Sigmoid colon (tissue), 7 donors: ENCODE measurements around the gene RNF166. TPM values are rescaled to one million over a fixed set of nuclear protein-coding genes. Genes with fewer than 3 reads are reported as not detected.
A peak's percentile ranks its signal among the peaks of the same experiment; 100 is the strongest.

ENCODE experiments used
- DNase-seq: peaks from one replicate; pipeline ENCODE4 v3.0.0-alpha.2; 2019
- H3K27ac ChIP-seq, 4 donors: fragments of 200-600 bp; sonication (generic); one replicate each; pipeline ENCODE4 v1.5.1; 2016 to 2019; ENCODE audit warnings: mild to moderate bottlenecking in 1 of 4
- H3K27me3 ChIP-seq, 3 donors: fragments of 200-600 bp; sonication (generic); one replicate each; pipeline ENCODE4 v1.5.1; 2019; ENCODE audit warnings: mild to moderate bottlenecking in 1 of 3
- H3K36me3 ChIP-seq, 4 donors: fragments of 200-600 bp; sonication (generic); one replicate each; pipeline ENCODE4 v1.5.1; 2016 to 2019
- H3K4me1 ChIP-seq, 4 donors: fragments of 200-600 bp; sonication (generic); one replicate each; pipeline ENCODE4 v1.5.1; 2017 to 2019
- H3K4me3 ChIP-seq, 4 donors: fragments of 200-600 bp; sonication (generic); one replicate each; pipeline ENCODE4 v1.5.1; 2017 to 2019; ENCODE audit warnings: mild to moderate bottlenecking in 2 of 4, moderate library complexity in 1 of 4
- H3K9me3 ChIP-seq, 4 donors: fragments of 200-600 bp in 3 of 4; sonication (generic) in 3 of 4; one replicate each; pipeline versions ENCODE4 v1.5.1 to v1.6.1; 2013 to 2019
- CTCF ChIP-seq, 4 experiments: fragments of 450-650 bp in 3 of 4; fragments of 200-600 bp in 1 of 4; IDR thresholded peaks; one replicate each; pipeline ENCODE4 v1.5.1; 2016 to 2019; ENCODE audit warnings: antibody characterized with exemption in 4 of 4, mild to moderate bottlenecking in 3 of 4, moderate library complexity in 2 of 4
- EP300 ChIP-seq, 4 donors: sonication (generic); formaldehyde crosslinking; IDR thresholded peaks; one replicate each; pipeline ENCODE4 v1.6.1; 2017; ENCODE audit warnings: antibody characterized with exemption in 4 of 4
- POLR2A ChIP-seq, 2 donors: fragments of 450-650 bp; IDR thresholded peaks; one replicate each; pipeline ENCODE4 v1.6.1; 2016; ENCODE audit warnings: antibody characterized with exemption in 2 of 2, mild to moderate bottlenecking in 2 of 2, moderate library complexity in 2 of 2
- POLR2AphosphoS5 ChIP-seq, 4 donors: sonication (generic); formaldehyde crosslinking; IDR thresholded peaks; one replicate each; pipeline ENCODE4 v1.6.1; 2017; ENCODE audit warnings: antibody characterized with exemption in 4 of 4
- WGBS, 2 donors: extraction: QIAGEN DNeasy Blood & Tissue Kit; methylation state at CpG; one replicate each; pipeline ENCODE4 v1.1.7; 2013; 5-methylcytosine and 5-hydroxymethylcytosine counted together
- intact Hi-C: fragments of 100-400 bp; cut with DNase I; formaldehyde crosslinking; loops from one replicate; pipeline ENCODE4 v1.15.1; 2023
- polyA plus RNA-seq, 3 donors: library from polyadenylated mRNA; stranded (reverse); fragments of 200-250 nt; gene quantifications; one replicate each; pipeline ENCODE4 v1.2.3, GENCODE V29; 2013
- total RNA-seq, 4 donors: library from RNA; depleted of rRNA; stranded (reverse); fragments of >200 nt; gene quantifications; one replicate each; pipeline ENCODE4 v1.1.0, GENCODE V29; 2016
- donor health status: healthy with polysubstance abuse.
- donor health status: Bipolar disorder and iron deficiency.
- donor health status: healthy.

RNF166 gene
- total and polyA plus RNA-seq, 7 donors: 5.4 to 34.8 (median 16.9) TPM

GRCh38 chr16:88653596-88654362 lies 52.4 kb downstream of the RNF166 start:
- peaks cover 0 to 14% (median 0%) of the 10 kb centered on the region in 3 donors for H3K27me3 ChIP-seq
- H3K4me1 ChIP-seq: peaks cover 0 to 24% (median 20%) of the 10 kb centered on the region in 4 donors
- peaks cover 0 to 61% (median 4%) of the 10 kb centered on the region in 4 donors for H3K36me3 ChIP-seq
- 87 to 90% methylated on average over 32 of the region's 32 CpGs for WGBS, 2 donors
- intact Hi-C loops: no loop called here
- H3K4me3 ChIP-seq: no peak overlapping the region
- no peaks in the 10 kb centered on the region for H3K9me3 ChIP-seq
- no peak for DNase-seq
- TF ChIP-seq POLR2AphosphoS5 (IDR thresholded peaks at IDR 0.05) (no peak), CTCF (IDR thresholded peaks at IDR 0.05) (no peak), EP300 (IDR thresholded peaks at IDR 0.05) (no peak), POLR2A (IDR thresholded peaks at IDR 0.05) (no peak)
- H3K27ac ChIP-seq: no peak overlapping the region

- H3K4me3 ChIP-seq: no peak overlapping the region
- intact Hi-C loops: no loop called here
- no peak overlapping the region for H3K27ac ChIP-seq
- 92 to 94% methylated on average over 13 of the region's 13 CpGs for WGBS, 2 donors
- H3K4me1 ChIP-seq: peaks cover 0 to 24% (median 20%) of the 10 kb centered on the region in 4 donors
- DNase-seq: no peak
- H3K9me3 ChIP-seq: no peaks in the 10 kb centered on the region
- peaks cover 0 to 59% (median 4%) of the 10 kb centered on the region in 4 donors for H3K36me3 ChIP-seq
- TF ChIP-seq CTCF (IDR thresholded peaks at IDR 0.05) (no peak), POLR2AphosphoS5 (IDR thresholded peaks at IDR 0.05) (no peak), EP300 (IDR thresholded peaks at IDR 0.05) (no peak), POLR2A (IDR thresholded peaks at IDR 0.05) (no peak)
- H3K27me3 ChIP-seq: peaks cover 0 to 14% (median 0%) of the 10 kb centered on the region in 3 donors
Measured at GRCh38 chr16:88653101-88653500, 53.1 kb downstream of the RNF166 start.

GRCh38 chr16:88652762-88653063 lies 53.5 kb downstream of the RNF166 start:
- Histone ChIP-seq H3K4me3 (no peak overlapping the region), H3K27me3 (peaks cover 0 to 14% (median 0%) of the 10 kb centered on the region in 3 donors), H3K4me1 (peaks cover 0 to 24% (median 20%) of the 10 kb centered on the region in 4 donors), H3K36me3 (peaks cover 0 to 56% (median 4%) of the 10 kb centered on the region in 4 donors), H3K9me3 (no peaks in the 10 kb centered on the region), H3K27ac (no peak overlapping the region)
- intact Hi-C loops: no loop called here
- no peak for TF ChIP-seq POLR2A (IDR thresholded peaks at IDR 0.05)
- no peak for TF ChIP-seq POLR2AphosphoS5 (IDR thresholded peaks at IDR 0.05)
- no peak for TF ChIP-seq EP300 (IDR thresholded peaks at IDR 0.05)
- no peak for TF ChIP-seq CTCF (IDR thresholded peaks at IDR 0.05)
- 93 to 97% methylated on average over 8 of the region's 8 CpGs for WGBS, 2 donors
- DNase-seq: no peak

- Histone ChIP-seq H3K4me3 (no peak overlapping the region), H3K27ac (peak overlapping the region in 3 of 4 donors; percentile 62 to 68 (median 67))
- WGBS, 2 donors: 85 to 90% methylated on average over 29 of the region's 29 CpGs
Measured at GRCh38 chr16:88651989-88652761, 54.0 kb downstream of the RNF166 start.

More at GRCh38 chr16:88651989-88652761, 54.0 kb downstream of the RNF166 start:
- Histone ChIP-seq H3K4me1 (peaks cover 0 to 24% (median 20%) of the 10 kb centered on the region in 4 donors), H3K9me3 (no peaks in the 10 kb centered on the region), H3K36me3 (peaks cover 0 to 51% (median 4%) of the 10 kb centered on the region in 4 donors), H3K27me3 (peaks cover 0 to 14% (median 0%) of the 10 kb centered on the region in 3 donors)
- no peak for DNase-seq
- intact Hi-C loops: no loop called here
- TF ChIP-seq POLR2A (IDR thresholded peaks at IDR 0.05) (no peak), EP300 (IDR thresholded peaks at IDR 0.05) (no peak), CTCF (IDR thresholded peaks at IDR 0.05) (no peak), POLR2AphosphoS5 (IDR thresholded peaks at IDR 0.05) (no peak)
